ENCODE measurements around the gene CRIP2.

Gene CRIP2

DNA sequence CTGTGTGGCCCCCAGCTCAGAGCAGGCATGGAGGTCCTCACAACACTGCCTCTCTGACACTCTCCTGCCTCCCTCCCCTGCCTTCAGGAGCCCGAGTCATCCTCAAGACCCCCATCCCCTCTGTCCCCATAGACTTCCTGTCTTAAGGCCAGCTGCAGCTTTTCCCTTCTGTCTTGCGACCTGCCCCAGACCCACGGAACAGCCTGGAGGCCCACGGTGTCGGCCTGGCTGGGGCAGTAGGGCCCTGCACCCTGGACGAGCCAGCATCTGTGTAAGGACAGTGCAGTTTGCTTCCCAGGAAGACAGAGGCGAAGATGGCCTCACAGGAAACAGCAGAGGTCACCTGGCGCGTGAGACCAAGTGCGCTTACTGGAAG, 26.1 kb downstream of the CRIP2 start:
- no peak for FAIRE-seq

DNA sequence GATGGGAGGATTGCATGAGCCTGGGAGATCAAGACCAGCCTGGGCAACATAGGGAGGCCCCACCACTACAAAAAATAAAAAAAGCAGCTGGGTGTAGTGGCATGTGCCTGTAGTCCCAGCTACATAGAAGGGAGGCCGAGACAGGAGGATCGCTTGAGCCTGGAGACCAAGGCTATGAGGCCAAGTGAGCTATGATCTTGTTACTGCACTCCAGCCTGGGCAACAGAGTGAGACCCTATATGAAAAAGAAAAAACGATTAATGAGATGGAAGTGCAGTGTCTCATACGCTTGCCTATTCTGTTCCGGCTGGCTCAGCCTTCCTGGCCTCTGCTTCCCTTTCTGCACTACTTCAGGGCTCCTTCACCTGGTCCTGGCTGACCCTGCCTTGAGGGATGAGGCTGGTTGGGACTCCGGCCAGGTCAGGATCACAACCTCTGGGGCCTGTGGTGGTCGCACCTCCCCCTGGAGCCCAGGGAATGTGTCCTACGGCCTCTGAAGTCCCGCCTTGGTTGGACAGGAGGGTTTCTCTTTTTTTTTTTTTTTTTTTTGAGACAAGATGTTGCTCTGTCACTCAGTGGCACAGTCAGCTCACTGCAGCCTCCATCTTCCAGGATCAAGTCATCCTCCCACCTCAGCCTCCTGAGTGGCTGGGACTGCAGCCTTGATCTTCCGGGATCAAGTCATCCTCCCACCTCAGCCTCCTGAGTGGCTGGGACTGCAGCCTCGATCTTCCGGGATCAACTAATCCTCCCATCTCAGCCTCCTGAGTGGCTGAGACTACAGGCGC, 27.1 kb downstream of the CRIP2 start:
- FAIRE-seq, result no peak

DNA sequence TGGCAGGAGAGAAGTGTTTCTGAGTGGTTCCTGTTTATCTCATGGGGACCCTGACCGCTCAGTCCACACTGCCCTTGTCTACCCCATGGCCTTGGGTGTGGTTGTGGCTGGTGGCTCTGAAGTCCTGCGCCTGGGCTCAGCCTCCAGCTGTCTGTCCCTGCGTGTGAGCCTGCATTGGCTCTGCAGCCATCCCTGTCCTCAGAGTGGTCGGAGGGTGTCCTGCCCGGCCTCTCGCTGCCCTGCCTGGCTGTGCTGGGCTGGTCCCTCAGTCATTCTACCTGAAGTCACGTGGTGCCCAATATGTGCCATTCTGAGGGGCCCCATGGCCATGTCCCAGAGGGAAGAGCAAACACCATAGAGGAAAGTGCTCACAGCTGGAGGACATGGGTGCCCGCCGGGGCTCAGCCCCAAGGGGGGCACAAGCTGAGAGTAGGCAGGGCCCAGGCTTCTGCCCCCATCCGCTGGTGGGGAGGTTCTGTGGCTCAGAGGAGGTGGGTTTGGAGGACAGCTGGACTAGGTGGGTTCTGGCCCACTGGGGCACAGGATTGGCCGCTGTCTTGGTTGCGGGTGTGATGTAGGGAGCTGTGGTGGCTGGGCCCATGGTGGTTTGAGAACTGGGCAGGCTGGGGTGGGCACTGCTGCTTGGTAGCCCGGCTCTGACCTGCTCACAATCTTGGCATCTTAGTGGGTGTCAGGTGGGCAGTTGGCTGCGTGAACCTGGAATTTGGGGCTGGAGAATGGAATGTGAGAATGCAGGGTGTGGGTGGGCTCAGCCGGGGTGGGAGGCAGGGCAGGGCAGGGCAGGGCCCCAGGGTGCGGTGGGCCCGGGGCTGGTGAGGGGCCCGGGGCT, 28.1 kb downstream of the CRIP2 start:
- FAIRE-seq, result no peak

DNA sequence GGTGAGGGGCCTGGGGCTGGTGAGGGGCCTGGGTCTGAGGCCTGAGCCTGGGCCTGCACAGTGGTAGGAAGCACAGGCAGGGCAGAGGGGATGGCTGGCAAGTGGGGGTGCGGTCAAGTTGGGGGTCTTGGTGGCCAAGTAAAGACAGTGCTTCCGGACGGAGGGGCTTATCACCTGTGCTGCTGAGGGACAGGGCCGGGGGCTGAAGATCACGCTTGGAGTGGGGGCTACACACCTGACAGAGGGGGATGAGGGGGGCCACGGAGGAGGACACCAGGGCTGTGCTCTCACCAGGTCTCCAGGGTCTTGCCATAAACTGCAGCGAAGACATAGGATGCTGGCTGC, 28.6 kb downstream of the CRIP2 start:
- no peak for FAIRE-seq

DNA sequence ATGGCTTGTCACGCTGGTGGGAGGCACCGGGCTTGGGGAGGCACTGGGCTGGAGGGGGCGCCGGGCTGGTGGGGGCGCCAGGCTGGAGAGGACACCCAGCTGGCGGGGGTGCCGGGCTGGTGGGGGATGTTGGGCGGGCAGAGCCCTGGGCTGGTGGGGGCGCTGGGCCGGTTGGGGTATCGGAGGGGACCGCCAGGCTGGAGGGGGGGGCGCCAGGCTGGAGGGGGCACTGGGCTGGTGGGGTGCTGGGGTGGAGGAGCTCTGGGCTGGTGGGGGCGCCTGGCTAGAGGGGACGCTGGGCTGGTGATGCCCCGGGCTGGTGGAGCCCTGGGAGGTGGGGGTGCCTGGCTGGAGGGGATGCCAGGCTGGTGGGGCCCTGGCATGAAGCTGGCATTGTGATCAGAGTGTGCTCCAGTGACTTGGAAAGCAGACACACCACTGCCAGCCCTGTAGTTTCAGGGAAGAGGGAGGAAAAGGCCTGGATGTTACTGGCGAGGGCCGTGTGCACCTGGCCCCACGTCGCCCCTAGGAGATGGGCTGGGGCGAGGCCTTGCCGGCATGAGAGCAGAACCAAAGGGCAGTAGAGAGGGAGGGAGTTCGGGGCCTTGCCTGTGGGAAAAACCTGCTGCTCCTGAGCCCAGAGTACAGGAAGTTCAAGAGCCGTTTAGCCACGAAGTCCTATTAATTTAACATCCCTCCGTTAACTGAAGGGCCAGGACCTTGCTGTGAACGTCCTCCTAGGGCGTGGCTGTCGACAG, 29.5 kb downstream of the CRIP2 start:
- no peak for FAIRE-seq

DNA sequence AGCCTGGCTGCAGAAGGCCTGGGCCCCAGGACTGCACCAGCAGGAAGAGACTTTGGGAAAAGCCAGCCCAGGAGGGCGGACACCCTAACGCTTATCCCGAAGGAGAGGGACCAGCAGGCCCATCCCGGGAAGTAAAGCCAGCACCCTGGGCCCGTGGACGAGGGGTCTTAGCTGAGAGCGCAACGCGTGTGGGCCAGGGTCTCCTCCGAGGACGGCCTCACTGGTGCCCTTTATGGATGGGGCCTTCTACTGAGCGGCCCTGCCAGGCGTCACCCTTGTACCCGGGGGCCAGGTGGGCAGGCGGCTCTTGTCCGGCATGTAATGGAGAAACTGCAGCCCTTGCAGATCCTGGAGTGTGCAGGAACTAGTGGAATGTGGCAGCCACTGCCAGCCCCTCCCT, 30.5 kb downstream of the CRIP2 start:
- FAIRE-seq, result no peak

DNA sequence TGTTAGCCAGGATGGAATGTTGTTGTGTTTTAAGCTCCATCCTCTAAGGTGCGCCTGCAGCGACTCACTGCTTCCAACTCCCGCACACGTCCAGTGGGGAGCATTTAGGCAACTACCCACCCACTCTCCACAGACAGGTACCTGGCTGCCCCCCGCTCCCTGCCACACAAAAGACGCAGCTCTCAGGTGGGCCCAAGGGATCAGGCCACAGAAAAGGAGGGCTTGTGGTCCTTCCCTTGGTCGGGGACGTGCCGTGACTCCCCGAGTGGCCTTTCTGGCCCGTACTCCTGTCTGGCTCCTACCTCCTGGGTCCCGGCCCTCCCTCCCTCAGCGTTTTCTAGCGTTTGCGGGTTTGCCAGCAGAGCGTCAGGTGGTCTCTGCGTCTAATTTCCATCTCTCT, 32.6 kb downstream of the CRIP2 start:
- FAIRE-seq, result no peak

DNA sequence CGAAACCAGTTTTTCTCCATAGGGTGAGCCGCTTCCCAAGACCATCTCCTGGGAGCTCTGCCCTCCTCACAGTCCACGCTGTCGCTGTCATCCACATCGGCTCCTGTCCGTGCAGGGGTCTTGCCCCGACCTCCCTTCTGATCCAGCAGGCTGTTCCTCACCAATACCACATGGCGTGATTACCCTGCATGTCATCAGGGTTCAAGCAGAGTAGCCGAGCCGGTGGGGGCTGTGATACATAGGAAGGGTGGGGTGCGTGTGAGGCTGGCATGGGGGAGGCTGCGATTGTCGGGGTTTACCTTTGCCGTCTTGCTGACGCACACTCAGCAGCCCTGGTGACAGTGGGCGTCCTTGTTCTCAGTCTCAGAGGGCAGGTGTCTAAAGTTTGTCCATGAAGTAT, 33.4 kb downstream of the CRIP2 start:
- FAIRE-seq, result no peak

DNA sequence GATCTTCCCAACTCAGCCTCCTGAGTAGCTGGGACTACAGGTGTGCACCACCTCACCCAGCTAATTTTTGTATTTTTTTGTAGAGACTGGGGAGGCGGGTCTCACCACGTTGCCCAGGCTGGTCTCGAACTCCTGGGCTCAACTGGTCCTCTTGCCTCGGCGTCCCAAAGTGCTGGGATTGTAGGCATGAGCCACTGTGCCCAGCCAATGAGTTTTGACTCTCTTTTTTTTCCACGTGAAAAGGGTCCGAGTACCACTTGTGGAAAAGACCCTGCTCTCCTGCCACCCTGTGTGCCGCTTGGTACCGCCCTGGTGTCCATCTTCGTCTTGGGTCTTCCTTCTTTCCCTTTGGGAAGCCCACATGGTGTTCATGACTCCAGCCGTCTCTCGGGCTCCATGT, 34.0 kb downstream of the CRIP2 start:
- no peak for FAIRE-seq

DNA sequence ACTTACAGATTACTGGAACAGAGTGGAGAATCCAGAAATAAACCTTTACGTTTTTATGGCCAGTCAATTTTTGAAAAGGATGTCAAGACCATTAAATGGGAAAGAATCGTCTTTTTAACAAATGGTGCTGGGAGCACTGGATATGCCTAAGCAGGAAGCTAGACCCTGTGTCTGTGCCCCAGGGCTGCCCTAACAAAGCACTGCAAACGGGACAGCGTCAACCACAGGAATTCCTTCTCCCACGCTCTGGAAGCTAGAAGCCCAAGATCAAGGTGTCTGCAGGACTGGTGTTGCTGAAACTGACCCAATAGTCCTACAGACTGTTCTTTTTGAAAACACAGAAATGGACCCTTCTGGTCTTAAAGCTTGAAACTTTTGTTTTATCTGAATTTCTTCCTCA, 42.5 kb downstream of the CRIP2 start:
- no peak for FAIRE-seq

DNA sequence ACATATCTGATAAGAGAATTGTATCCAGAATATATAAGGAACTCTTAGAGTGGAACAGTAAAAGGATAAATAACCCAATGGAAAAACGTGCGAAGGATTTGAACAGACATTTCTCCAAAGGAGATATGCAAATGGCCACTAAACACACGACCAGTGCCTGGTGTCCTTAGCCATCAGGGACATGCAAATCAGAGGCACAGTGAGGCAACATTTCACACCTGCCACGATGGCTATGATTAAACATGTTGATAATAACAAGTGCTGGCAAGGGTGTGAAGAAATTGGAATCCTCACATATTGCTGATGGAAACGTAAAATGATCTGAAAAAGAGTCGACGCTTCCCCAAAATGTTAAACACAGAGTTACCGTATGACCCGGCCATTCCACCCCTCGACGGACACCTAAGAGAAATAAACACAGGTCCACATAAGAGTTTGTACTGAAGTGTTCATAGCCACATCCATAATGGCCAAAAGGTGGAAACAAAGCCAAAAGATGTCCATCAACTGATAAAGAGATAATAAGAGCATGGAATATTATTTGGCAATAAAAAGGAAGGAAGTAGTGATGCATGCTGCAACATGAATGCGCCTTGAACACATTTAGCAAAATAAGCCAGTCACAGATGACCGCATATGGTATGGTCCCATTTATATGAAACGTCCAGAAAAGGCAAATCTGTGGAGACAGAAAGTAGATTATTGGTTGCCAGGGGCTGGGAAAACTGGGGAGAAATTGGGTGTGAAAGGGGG, 45.5 kb downstream of the CRIP2 start:
- no peak for FAIRE-seq

DNA sequence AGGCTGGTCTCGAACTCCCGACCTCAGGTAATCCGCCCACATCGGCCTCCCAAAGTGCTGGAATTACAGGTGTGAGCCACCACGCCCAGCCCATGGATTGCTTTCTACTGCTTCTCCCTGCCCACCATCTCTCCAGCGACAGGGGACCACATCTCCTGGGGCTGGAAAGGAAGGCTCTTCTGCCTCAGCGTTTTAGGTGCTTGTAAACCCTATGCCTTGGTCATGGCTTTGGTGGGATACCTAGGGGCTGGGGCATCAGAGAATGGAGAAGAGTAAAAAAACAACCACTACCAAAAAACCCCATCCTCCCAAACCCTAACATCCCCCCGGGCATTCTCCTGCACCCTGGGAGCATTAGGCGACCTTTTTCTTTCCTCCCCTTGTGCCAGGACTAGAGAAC, 50.7 kb downstream of the CRIP2 start:
- no peak for FAIRE-seq

DNA sequence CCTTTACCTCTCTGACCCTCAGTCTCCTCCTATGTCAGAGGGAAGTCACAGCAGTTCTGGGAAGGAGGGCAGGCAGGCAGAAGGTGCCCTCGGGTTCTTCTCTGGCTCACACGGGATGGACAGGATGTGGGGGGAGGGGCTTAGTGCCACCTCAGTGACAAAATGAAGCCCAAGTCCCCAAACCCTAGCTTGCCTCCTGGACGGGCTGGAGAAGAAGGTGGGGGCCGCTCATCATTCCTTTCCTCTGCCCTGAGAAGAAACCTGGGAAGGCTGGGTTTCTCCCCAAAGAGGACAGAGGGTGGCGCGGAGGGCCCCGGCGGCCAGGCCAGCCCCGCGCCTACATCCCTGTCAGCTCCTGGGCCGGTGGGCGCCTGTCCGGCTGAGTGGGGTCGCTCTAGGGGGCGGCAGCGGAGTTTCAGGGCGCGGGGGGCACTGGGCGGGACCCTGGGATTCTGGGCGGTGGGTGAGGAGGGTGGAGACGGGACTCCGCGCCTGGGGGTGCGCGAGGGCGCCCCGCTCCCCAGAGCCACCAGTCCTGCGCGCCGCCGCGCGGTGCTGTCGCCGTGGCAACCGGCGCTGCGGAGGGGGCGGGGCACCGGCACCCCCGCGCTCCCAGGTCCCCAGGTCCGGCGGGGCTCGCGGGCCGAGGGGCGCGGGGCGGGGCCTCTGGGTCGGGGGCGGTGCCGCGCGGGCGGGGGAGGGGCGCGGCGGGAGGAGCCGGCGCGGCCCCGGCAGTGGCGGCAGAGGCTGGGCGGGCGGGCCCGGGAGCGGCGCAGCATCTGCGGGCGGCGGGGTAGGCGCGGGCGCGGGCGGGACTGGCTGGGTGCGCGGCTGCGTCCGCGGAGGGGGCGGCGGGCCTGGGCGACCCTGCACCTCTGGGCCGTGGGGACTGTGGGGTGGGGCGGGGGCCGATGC, 51.5 kb downstream of the CRIP2 start, which contains the start of gene TMEM121:
TSS of gene TMEM121 (plus strand) at position 723 of the 915 bp plus-strand sequence. CDS start 2,252 bp downstream, outside the sequence.
- FAIRE-seq, result no peak

DNA sequence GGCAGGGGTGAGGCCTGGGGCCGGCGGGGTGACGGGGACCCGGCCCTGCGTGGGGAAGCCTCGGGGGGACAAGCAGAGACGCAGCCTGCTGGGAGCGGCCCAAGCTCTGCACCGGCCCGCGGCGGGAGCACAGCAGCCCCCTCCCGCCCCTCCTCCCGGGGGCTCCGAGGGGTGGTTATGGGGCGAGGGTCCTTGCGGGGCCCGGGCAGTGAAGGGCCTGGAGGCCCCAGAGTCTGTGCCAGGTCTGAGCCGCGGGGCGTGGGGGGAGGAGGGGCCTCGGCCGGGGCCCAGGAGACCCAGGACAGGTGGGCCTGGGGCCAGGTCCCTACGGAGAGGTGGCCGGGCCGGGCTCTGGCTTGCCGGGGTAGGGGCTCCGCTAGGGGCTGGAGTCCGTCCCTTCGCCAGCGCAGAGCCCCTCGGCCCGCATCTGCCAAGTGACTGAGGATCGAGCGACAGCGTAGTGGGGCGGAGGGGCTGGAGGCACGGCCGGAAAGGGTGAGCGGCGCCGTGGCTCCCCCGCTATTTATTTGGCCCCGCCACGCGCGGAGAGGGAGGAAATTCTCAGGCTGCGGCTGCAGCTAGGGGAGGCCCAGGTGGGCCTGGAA, 52.3 kb downstream of the CRIP2 start:
- FAIRE-seq, result no peak

DNA sequence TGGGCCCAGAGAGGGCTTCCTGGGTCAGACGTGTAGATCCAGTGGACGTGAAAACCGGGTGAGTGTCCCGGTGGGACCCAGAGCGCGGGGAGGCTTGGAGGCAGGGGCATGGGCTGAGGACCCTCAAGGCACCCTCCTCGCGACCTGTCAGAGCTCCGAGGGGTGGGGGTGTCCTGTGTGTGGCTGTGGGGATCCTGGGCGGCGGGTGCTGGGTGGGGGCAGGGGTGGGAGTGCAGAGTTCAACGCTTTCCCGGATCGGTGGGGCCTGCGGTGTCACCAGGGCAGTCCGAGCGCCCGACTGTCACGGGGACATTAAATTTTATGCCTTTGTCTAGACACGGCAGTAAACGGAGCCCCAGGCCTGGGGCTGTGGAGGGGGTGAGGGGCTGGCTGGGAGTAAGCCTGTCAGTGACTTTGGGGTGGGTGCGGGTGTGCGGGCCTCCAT, 52.8 kb downstream of the CRIP2 start:
- FAIRE-seq, result no peak

DNA sequence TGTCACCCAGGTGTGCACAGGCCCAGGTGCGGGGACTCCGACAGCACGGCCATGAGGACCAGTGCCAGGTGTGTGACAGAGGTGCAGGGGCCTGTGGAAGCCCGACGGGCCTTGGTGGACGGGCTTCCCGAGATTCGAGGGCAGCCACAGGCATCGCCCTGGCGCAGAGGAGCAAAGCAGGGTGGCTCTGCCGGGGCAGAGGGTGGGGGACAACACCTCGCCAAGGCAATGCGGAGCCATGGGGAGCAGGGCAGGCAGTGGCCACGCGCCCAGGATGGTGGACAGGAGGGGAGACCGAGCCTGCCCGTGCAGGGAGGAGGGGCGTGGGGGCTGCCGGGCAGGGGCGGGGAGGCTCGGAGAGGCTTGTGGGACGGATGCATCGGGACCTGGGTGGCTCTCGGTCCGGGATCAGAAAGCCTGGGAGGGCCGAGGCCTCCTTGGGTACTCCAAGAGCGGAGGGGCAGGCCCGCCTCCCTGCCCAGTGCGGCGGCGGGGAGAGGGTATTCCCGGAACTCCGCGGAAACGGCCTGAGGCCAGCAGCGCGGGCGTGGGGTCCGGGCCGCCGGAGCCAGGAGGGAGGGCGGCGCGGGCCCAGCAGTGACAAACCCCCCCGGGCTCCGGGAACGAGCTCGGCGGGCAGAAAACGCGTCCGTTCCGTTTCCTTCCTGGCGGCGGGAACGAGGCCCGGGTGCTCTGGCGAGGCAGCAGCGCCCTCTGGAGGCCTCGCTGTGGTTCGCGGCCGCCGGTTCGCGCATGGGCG, 53.4 kb downstream of the CRIP2 start:
- no peak for FAIRE-seq

DNA sequence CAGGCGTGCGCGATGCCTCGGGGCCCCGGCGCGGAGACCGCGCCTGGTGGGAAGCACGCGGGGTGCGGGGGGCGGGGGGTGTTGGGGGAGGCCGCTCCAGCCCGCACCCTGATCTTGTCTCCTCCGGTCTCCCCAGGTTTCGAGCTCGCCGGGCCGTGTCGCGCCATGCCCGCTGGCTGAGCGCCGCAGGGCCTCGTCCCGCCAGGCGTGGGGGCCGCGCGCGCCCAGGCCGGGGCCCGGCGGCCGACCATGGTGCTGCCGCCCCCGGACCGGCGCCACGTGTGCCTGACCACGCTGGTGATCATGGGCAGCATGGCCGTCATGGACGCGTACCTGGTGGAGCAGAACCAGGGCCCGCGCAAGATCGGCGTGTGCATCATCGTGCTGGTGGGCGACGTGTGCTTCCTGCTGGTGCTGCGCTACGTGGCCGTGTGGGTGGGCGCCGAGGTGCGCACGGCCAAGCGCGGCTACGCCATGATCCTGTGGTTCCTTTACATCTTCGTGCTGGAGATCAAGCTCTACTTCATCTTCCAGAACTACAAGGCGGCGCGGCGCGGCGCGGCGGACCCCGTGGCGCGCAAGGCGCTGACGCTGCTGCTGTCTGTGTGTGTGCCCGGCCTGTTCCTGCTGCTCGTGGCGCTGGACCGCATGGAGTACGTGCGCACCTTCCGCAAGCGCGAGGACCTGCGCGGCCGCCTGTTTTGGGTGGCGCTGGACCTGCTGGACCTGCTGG, 54.1 kb downstream of the CRIP2 start:
- FAIRE-seq, result no peak

DNA sequence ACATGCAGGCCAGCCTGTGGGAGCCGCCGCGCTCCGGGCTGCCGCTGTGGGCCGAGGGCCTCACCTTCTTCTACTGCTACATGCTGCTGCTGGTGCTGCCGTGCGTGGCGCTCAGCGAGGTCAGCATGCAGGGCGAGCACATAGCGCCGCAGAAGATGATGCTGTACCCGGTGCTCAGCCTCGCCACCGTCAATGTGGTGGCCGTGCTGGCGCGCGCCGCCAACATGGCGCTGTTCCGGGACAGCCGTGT, 54.6 kb downstream of the CRIP2 start:
- FAIRE-seq, result no peak
